Kidney tubule cell (primary cell): Measurements from ENCODE around the gene EXOG.
A peak's percentile ranks its signal among the peaks of the same experiment; 100 is the strongest.

ENCODE experiments used
- DNase-seq: peaks from one replicate; pipeline ENCODE4 v3.0.0-alpha.2; 2018; ENCODE audit warnings: low spot score

EXOG gene, protein sequence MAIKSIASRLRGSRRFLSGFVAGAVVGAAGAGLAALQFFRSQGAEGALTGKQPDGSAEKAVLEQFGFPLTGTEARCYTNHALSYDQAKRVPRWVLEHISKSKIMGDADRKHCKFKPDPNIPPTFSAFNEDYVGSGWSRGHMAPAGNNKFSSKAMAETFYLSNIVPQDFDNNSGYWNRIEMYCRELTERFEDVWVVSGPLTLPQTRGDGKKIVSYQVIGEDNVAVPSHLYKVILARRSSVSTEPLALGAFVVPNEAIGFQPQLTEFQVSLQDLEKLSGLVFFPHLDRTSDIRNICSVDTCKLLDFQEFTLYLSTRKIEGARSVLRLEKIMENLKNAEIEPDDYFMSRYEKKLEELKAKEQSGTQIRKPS

GRCh38 chr3:38496131-38496910 lies at the start of gene EXOG:
Gene EXOG, plus strand, starts transcription at chr3:38496340. Its CDS starts 28 bp downstream, at chr3:38496368.
- DNase-seq: peak; percentile 91

DNA sequence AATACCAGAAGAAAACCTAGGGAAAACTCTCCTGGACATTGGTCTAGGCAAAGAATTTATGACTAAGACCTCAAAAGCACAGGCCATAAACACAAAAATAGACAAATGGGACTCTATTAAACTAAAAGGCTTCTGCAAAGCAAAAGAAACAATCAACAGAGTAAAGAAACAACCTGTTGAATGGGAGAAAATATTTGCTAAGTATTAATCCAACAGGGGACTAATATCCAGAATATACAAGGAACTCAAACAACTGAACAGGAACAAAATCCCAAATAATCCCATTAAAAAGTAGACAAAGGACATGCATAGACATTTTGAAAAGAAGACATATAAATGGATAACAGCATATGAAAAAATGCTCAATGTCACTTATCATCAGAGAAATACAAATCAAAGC lies 49.3 kb upstream of the EXOG start:
- no peak for DNase-seq

GRCh38 chr3:38450853-38451252 lies 45.3 kb upstream of the EXOG start:
- DNase-seq: no peak

- peak; percentile 82 for DNase-seq
Measured at GRCh38 chr3:38453075-38453912, 42.8 kb upstream of the EXOG start, which contains the start of gene ACVR2B. Gene ACVR2B, plus strand, starts transcription at chr3:38453890. Its CDS starts 433 bp downstream, at chr3:38454323.

DNA sequence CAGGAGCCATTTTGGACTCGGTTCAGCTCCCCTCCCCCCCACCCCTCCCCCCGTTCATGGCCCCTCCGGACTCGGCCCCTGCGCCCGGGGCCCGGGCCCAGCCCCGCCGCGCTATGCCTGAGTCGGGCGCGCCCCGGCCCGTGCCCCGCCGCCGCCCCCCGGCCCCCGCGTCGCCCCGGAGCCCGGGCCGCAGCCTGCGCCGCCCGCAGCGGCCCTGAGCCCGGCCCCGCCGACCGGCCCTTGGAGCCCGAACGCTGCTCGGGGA lies 42.3 kb upstream of the EXOG start:
- DNase-seq: no peak

- DNase-seq: peak; percentile 44
Measured at GRCh38 chr3:38454178-38454883, 41.8 kb upstream of the EXOG start.

- DNase-seq: peak; percentile 81
Measured at GRCh38 chr3:38454884-38455638, 41.1 kb upstream of the EXOG start.

GRCh38 chr3:38455639-38456430 lies 40.3 kb upstream of the EXOG start:
- no peak for DNase-seq

DNA sequence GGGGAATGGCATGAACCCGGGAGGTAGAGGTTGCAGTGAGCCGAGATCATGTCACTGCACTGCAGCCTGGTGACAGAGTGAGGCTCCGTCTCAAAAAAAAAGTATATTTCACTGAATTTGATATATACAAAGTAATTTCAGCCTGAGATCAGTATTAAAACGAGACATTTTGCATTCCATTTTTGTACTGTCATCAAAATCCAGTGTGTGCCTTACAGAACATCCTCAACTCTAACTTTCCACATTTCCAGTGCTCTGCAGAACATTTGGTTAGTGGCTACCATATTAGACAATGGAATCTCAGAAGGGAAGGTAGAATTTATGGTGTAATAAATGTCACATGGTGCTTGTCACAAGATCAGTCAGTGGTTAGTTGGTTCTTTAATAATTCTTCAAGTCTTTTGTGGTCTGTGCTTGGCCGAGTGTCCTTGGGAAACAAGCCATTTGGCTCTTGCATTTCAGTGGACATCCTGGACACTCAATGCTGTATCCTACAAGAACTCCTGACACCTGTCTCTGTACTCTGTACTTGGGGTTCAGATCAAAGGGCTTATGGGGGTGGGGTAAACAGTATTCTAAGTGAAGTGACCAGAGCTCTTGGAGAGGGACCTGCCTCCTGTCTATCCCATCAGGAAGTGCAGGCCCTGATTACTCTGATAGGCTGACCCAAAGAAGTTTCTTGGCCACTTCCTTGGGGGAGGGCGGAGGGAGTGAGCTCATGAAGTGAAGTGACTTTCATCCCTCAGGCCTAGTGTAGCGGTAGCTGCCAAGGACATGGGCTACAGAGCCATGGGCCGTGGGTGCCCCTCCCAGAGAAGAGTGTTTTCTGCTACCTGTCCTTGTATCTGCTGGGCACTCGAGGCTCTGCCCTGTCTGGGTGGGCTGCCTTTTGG lies 38.8 kb upstream of the EXOG start:
- DNase-seq: peak; percentile 59

GRCh38 chr3:38458796-38459498 lies 37.2 kb upstream of the EXOG start:
- DNase-seq: peak; percentile 70

DNA sequence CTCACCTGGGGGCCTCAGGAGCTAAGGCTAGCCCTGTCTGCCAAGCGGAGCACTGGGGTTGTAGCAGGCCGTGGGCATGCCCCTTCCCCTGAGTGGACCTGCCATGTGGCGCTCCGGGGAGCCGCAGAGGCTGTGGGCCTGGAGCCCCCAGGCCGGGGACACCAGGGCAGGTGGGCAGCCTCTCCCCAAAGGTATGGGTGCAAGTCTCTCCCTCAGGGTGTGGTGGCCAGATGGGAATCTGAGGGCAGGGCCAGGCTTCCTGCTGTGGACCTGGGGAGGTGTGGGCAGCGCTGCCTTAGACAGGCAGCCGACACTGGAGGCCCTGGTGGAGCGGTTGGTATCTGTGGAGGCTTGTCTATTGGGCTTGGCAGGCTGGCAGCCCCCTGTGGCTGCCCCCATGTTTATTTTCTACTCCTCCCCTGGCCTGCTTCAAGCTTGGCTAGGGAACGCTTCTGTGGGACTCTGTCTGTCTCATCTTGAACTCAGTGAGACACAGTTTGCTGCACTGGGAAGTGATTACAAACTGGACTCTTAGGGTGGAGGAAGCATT lies 36.6 kb upstream of the EXOG start:
- DNase-seq: no peak

GRCh38 chr3:38460377-38461270 lies 35.5 kb upstream of the EXOG start:
- DNase-seq: no peak

DNA sequence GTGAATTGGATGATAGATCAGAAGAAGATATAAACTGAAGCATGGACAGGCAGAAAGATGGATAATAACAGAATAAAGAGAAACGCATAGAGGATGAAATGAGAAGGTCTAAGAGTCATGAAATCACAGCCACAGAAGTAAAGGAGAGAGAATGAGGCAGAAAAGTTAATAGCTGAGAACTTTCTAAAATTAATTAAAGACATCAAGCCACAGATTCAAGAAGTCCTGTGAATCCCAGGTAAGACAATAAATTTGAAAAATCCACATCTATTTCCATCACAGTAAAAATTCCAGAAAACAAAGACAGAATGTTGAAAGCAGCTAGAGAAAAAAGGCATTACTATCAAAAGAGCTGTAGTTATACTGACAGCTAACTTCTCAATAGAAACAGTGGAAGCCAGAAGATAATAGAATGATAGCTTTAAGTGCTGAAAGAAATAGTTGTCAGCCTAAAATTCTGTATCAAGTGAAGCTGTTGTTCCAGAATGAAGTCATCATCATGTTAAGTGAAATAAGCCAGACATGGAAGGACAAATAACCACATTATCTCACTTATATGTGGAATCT lies 30.5 kb upstream of the EXOG start:
- no peak for DNase-seq

- no peak for DNase-seq
Measured at GRCh38 chr3:38468765-38469164, 27.4 kb upstream of the EXOG start.

GRCh38 chr3:38469852-38470251 lies 26.3 kb upstream of the EXOG start:
- no peak for DNase-seq

DNA sequence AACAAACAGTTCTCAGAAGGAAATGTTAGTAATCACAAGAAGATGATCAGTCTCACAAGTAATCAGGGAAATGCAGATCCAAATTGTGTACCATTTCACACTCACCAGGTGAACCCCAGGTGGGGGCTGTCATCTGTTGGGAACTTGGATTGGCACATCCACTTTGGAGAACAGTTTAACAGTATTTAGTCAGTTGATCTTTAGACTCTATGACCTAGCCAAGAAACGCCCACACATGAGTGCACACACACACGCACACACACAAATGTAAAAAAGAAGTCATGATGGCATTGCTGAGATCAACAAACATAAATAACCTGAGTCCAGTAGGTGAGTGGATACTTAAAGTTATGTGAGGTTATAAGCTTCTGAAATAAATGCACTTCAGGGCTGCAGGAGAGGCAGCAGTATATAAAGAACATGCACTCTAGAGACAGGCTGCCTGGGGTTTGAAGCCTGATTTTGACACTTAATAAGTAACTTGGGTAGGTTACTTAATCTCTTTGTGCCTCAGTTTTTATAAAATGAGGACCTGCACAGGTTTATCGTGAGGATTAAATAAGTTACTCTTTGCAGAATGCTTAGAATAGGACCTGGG lies 24.8 kb upstream of the EXOG start:
- DNase-seq: peak; percentile 48

DNA sequence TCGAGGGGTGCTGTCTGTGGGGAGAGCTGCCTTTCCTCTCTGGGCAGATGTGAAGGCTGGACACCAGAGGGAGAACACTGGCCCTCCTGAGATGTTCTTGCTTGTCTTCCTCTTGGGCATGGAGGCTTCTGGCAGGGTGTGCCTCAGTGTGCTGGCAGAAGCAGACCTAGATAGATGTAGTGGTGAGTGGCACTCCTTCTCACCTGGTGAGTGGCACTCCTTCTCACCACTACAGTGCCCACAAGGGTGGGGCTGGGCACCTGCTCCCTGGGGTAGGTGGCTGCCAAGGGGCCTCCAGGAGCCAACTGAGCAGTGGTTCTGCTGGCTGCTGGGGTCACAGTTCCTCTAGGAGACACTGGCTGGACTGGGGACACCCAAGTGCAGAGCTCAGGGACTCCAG lies 23.8 kb upstream of the EXOG start:
- no peak for DNase-seq
